ENCODE data around the gene PCDHGA3. TPM values are rescaled to one million over a fixed set of nuclear protein-coding genes. Genes with fewer than 3 reads are reported as not detected.
A peak's percentile ranks its signal among the peaks of the same experiment; 100 is the strongest.

The PCDHGA3 gene
- total RNA-seq, 1 experiment from 2014 or later, result 1.3 TPM

DNA sequence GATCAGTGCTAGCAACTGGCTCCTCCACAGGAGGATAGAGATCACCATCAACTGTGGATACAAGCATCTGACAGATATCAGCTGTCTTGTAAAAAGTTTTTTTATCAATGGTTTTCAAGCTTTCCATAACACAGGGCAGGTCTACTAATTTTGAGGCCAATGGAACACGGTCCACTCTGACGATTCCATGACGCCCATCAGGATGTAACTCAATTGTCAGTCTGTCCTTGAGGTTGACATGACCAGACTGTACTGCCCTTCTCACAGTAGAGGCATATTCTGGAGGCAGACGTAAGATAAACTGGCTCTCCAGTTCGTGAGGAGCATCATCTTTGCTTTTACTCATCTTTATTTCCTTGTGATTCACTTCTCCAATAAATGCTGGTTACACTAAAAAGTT, 23.9 kb upstream of the PCDHGA3 start (continued):
- TF ChIP-seq, protein P1, sequence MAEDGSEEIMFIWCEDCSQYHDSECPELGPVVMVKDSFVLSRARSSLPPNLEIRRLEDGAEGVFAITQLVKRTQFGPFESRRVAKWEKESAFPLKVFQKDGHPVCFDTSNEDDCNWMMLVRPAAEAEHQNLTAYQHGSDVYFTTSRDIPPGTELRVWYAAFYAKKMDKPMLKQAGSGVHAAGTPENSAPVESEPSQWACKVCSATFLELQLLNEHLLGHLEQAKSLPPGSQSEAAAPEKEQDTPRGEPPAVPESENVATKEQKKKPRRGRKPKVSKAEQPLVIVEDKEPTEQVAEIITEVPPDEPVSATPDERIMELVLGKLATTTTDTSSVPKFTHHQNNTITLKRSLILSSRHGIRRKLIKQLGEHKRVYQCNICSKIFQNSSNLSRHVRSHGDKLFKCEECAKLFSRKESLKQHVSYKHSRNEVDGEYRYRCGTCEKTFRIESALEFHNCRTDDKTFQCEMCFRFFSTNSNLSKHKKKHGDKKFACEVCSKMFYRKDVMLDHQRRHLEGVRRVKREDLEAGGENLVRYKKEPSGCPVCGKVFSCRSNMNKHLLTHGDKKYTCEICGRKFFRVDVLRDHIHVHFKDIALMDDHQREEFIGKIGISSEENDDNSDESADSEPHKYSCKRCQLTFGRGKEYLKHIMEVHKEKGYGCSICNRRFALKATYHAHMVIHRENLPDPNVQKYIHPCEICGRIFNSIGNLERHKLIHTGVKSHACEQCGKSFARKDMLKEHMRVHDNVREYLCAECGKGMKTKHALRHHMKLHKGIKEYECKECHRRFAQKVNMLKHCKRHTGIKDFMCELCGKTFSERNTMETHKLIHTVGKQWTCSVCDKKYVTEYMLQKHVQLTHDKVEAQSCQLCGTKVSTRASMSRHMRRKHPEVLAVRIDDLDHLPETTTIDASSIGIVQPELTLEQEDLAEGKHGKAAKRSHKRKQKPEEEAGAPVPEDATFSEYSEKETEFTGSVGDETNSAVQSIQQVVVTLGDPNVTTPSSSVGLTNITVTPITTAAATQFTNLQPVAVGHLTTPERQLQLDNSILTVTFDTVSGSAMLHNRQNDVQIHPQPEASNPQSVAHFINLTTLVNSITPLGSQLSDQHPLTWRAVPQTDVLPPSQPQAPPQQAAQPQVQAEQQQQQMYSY (CRISPR knock-in tag; IDR thresholded peaks at IDR 0.05), result no peak
- TF ChIP-seq, protein P2, sequence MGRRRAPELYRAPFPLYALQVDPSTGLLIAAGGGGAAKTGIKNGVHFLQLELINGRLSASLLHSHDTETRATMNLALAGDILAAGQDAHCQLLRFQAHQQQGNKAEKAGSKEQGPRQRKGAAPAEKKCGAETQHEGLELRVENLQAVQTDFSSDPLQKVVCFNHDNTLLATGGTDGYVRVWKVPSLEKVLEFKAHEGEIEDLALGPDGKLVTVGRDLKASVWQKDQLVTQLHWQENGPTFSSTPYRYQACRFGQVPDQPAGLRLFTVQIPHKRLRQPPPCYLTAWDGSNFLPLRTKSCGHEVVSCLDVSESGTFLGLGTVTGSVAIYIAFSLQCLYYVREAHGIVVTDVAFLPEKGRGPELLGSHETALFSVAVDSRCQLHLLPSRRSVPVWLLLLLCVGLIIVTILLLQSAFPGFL (CRISPR knock-in tag; IDR thresholded peaks at IDR 0.05; ENCODE audit: borderline replicate concordance), result no peak
- TF ChIP-seq TP53 (CRISPR knock-in tag; IDR thresholded peaks at IDR 0.05), result no peak

DNA sequence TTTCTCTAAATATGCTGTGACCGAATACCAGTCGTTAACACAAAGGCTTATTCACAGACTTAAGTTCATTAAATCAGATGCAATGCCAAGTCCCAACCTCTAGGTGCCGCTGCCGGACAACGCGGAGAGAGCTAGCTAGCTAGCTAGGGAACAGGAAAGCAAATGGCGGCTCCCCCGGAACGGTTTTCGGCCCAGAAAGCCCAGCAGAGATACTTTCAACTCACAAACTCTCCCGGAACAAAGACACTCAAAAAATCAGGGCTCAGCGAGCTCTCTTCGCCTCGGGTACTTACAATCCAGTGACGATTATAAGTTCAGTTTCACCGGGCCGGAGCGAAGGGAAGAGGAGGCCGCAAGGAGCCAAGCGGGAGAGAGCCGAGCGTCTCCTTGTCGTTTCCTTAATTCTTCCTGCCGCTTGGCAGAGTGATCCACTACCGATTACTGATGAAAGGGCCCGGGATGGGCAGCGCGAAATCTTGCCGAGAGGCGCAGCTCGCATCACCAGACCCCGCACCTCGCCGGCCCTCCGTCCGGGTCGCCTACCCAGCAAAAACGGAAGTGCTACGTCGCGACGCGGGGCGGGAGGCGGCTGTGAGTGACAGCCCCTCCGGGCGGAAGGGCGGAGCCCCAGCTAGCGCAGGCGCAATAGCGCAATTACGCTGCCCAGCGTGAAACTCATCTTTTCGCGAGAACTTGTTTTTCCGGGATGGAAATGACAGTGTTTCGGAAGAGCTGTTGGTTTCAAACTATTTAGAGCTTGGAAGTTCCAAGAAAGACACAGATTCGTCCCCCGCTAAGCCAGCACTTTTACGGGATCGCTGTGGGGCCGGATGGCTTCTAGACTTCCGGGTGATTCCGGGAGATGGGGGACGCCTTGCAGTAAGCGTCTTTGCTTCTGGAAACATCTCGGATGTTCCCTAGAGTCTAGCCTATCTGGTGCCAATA, 23.1 kb upstream of the PCDHGA3 start, which contains the start of gene TAF7:
Gene TAF7 (minus strand): TSS at position 560 of the 945 bp plus-strand sequence. CDS start 740 bp downstream, outside the sequence.
- Mint-ChIP-seq H3K9me3 (peaks cover 33% of the 10 kb centered on the region), H3K36me3 (peaks cover 46% of the 10 kb centered on the region), H3K4me3 (peak within 1 kb of the TSS; percentile 99), H3K4me1 (peaks cover 24% of the 10 kb centered on the region), H3K27ac (peak within 1 kb of the TSS; percentile 99), H3K27me3 (ENCODE audit: low read depth) (peaks cover 24% of the 10 kb centered on the region)
- ATAC-seq, result peak; percentile 94
- peak; percentile 95 for DNase-seq (ENCODE audit: low spot score)
- ChIA-PET CTCF (interaction anchor here (0.5 to 4.9 kb wide), 43 partner anchors 9 to 316 kb away, joined by 3 to 46 read pairs (median 5); partner anchors contain the start of genes HDAC3, PCDHB10, PCDHB11 and PCDHB12), POLR2A (interaction anchor here (0.6 to 1.6 kb wide), 9 partner anchors 10 to 237 kb away, joined by 3 to 8 read pairs (median 4); partner anchors contain the start of genes PCDHB15, PCDHB2, PCDHGA1 and PCDHGA2)
- TF ChIP-seq MXD4 (CRISPR knock-in tag; IDR thresholded peaks at IDR 0.05; ENCODE audit: borderline replicate concordance) (no peak), FOXK1 (CRISPR knock-in tag; IDR thresholded peaks at IDR 0.05) (no peak), ESRRA (CRISPR knock-in tag; IDR thresholded peaks at IDR 0.05; ENCODE audit: borderline replicate concordance) (no peak), GTF2I (CRISPR knock-in tag; conservative IDR thresholded peaks at IDR 0.05) (no peak), NR1H2 (CRISPR knock-in tag; IDR thresholded peaks at IDR 0.05) (0 out of 2 replicates have a peak, but pooled peaks have one; percentile 48), EMX1 (CRISPR knock-in tag; IDR thresholded peaks at IDR 0.05) (no peak), ZNF671 (CRISPR knock-in tag; IDR thresholded peaks at IDR 0.05) (no peak), MYBL2 (CRISPR knock-in tag; IDR thresholded peaks at IDR 0.05) (0 out of 2 replicates have a peak, but pooled peaks have one; percentile 65), ZNF219 (CRISPR knock-in tag; IDR thresholded peaks at IDR 0.05; ENCODE audit: borderline replicate concordance) (no peak), ZBTB21 (CRISPR knock-in tag; IDR thresholded peaks at IDR 0.05; ENCODE audit: borderline replicate concordance) (no peak), RORB (CRISPR knock-in tag; IDR thresholded peaks at IDR 0.05) (no peak), CDX4 (CRISPR knock-in tag; IDR thresholded peaks at IDR 0.05; ENCODE audit: borderline replicate concordance) (no peak), ZMAT4 (CRISPR knock-in tag; IDR thresholded peaks at IDR 0.05) (no peak), ZNF121 (CRISPR knock-in tag; IDR thresholded peaks at IDR 0.05) (no peak), SOX15 (CRISPR knock-in tag; IDR thresholded peaks at IDR 0.05) (no peak), CREB1 (CRISPR knock-in tag; IDR thresholded peaks at IDR 0.05) (no peak), FOXP4 (CRISPR knock-in tag; IDR thresholded peaks at IDR 0.05) (peak; percentile 64; the same call in 1 of the 2 replicates), ERG (CRISPR knock-in tag; IDR thresholded peaks at IDR 0.05) (no peak), JUN (CRISPR knock-in tag; IDR thresholded peaks at IDR 0.05) (peak; percentile 57; the same call in 1 of the 2 replicates), ZSCAN18 (CRISPR knock-in tag; IDR thresholded peaks at IDR 0.05) (no peak)
- TF ChIP-seq, protein P2 (CRISPR knock-in tag; IDR thresholded peaks at IDR 0.05; ENCODE audit: borderline replicate concordance), result no peak
